PFSK-1 (cell line): ENCODE results near the gene COLEC12.

Source experiments
- FOXP2 ChIP-seq: optimal IDR thresholded peaks from 2 replicates; pipeline ENCODE3; 2011; ENCODE audit warnings: borderline replicate concordance, control low read depth, inconsistent platforms; ENCODE audit not compliant: insufficient read depth; ENCODE audit errors: extremely low read length, extremely low read depth
- POLR2AphosphoS5 ChIP-seq: IDR thresholded peaks from 2 replicates; pipeline ENCODE4 v1.6.1; 2012; ENCODE audit warnings: low read depth, mild to moderate bottlenecking, control low read depth, low read length, moderate library complexity
- SIN3A ChIP-seq: IDR thresholded peaks from 2 replicates; pipeline ENCODE4 v1.6.1; 2012; ENCODE audit warnings: mild to moderate bottlenecking, low read length, moderate library complexity, borderline replicate concordance; ENCODE audit not compliant: insufficient read depth
- TAF1 ChIP-seq: IDR thresholded peaks from 2 replicates; pipeline ENCODE4 v1.6.1; 2012; ENCODE audit warnings: low read length, control low read depth, borderline replicate concordance; ENCODE audit not compliant: insufficient read depth
- TF ChIP-seq, protein P1 (sequence below), 2 experiments: IDR thresholded peaks; 2 replicates each; pipeline versions ENCODE4 v1.6.1 to v1.8.0; 2011 to 2012; ENCODE audit warnings: low read depth in 2 of 2, low read length in 2 of 2, control low read depth in 1 of 2, inconsistent platforms in 1 of 2, mild to moderate bottlenecking in 1 of 2, moderate library complexity in 1 of 2; ENCODE audit not compliant: insufficient read depth in 1 of 2

GRCh38 chr18:415047-415446 is 85.5 kb downstream of the COLEC12 start:
- TF ChIP-seq, protein P1, sequence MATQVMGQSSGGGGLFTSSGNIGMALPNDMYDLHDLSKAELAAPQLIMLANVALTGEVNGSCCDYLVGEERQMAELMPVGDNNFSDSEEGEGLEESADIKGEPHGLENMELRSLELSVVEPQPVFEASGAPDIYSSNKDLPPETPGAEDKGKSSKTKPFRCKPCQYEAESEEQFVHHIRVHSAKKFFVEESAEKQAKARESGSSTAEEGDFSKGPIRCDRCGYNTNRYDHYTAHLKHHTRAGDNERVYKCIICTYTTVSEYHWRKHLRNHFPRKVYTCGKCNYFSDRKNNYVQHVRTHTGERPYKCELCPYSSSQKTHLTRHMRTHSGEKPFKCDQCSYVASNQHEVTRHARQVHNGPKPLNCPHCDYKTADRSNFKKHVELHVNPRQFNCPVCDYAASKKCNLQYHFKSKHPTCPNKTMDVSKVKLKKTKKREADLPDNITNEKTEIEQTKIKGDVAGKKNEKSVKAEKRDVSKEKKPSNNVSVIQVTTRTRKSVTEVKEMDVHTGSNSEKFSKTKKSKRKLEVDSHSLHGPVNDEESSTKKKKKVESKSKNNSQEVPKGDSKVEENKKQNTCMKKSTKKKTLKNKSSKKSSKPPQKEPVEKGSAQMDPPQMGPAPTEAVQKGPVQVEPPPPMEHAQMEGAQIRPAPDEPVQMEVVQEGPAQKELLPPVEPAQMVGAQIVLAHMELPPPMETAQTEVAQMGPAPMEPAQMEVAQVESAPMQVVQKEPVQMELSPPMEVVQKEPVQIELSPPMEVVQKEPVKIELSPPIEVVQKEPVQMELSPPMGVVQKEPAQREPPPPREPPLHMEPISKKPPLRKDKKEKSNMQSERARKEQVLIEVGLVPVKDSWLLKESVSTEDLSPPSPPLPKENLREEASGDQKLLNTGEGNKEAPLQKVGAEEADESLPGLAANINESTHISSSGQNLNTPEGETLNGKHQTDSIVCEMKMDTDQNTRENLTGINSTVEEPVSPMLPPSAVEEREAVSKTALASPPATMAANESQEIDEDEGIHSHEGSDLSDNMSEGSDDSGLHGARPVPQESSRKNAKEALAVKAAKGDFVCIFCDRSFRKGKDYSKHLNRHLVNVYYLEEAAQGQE (IDR thresholded peaks at IDR 0.05; ENCODE audit: insufficient read depth in 1 of 2, low read depth in 2 of 2, low read length in 2 of 2): no peak
- TF ChIP-seq FOXP2 (no peak), TAF1 (no peak), POLR2AphosphoS5 (no peak), SIN3A (no peak)
